Measurements from ENCODE around the gene CENPP.

DNA sequence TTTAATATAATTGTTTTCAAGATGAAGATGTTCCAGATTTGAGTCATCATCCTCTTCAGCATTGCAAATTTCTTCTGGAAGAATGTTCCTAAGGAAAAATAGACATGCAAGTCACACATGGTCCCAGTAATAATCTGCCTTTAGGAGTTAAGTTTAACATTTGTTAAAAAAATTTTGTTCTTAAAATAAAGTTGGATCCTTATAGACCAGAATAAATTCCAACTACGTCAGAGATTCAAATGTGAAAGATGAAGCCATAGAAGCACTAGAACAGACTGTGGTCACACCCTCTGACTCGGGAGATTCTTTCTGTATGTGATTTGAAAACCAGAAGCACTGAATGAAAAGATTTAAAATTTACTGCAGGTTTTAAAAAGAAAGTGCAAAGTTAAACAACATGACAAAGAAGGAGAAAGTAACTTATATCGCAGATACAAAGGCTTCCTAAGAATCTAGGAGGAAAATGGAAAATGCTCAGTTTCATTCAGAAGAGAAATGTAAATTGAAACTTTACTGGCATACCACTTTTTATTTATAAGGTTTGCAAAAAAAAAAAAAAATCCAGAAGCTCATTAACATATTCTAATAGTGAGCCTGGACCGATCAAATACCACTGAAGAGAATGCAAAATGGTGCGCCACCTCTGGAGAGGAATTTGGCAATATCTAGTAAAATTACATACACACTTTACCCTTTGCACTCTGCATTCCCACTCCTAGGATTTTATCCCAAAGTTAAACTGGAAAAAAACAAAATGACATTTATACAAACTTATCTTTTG lies 170.8 kb downstream of the CENPP start:
- TF ChIP-seq, protein P1, sequence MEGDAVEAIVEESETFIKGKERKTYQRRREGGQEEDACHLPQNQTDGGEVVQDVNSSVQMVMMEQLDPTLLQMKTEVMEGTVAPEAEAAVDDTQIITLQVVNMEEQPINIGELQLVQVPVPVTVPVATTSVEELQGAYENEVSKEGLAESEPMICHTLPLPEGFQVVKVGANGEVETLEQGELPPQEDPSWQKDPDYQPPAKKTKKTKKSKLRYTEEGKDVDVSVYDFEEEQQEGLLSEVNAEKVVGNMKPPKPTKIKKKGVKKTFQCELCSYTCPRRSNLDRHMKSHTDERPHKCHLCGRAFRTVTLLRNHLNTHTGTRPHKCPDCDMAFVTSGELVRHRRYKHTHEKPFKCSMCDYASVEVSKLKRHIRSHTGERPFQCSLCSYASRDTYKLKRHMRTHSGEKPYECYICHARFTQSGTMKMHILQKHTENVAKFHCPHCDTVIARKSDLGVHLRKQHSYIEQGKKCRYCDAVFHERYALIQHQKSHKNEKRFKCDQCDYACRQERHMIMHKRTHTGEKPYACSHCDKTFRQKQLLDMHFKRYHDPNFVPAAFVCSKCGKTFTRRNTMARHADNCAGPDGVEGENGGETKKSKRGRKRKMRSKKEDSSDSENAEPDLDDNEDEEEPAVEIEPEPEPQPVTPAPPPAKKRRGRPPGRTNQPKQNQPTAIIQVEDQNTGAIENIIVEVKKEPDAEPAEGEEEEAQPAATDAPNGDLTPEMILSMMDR (IDR thresholded peaks at IDR 0.05): no peak
- TF ChIP-seq POLR2A (IDR thresholded peaks at IDR 0.05): no peak

Data from vagina (tissue), 2 donors.